Erythroblast (primary cell): Measurements from ENCODE around the gene ZNF175.

Source experiments
- GATA1 ChIP-seq: IDR thresholded peaks from 2 replicates; pipeline ENCODE4 v1.6.1; 2011; ENCODE audit warnings: low read depth, mild to moderate bottlenecking, control low read depth, low read length, moderate library complexity
- POLR2A ChIP-seq: IDR thresholded peaks from 2 replicates; pipeline ENCODE4 v1.6.1; 2011; ENCODE audit warnings: mild to moderate bottlenecking, low read length

GRCh38 chr19:51521781-51522180 is 49.3 kb upstream of the ZNF175 start:
- TF ChIP-seq POLR2A (no peak), GATA1 (no peak)
